Stimulated activated CD8-positive, alpha-beta memory T cell treated with anti-CD3 and anti-CD28 coated beads, Interleukin-2, amount 100 ng/mL, for 1 hour (primary cell): ENCODE results near the gene ANKRD16.
"Not testable (repeated sequence)": the region's sequence is repeated elsewhere in the genome, so short reads cannot be mapped to it uniquely, and the experiment has no call there.

ENCODE experiments used
- DNase-seq, 2 donors: peaks; one replicate each; pipeline ENCODE4 v3.0.0-alpha.2; 2020; ENCODE audit warnings: low read depth in 2 of 2

ANKRD16 gene

DNA sequence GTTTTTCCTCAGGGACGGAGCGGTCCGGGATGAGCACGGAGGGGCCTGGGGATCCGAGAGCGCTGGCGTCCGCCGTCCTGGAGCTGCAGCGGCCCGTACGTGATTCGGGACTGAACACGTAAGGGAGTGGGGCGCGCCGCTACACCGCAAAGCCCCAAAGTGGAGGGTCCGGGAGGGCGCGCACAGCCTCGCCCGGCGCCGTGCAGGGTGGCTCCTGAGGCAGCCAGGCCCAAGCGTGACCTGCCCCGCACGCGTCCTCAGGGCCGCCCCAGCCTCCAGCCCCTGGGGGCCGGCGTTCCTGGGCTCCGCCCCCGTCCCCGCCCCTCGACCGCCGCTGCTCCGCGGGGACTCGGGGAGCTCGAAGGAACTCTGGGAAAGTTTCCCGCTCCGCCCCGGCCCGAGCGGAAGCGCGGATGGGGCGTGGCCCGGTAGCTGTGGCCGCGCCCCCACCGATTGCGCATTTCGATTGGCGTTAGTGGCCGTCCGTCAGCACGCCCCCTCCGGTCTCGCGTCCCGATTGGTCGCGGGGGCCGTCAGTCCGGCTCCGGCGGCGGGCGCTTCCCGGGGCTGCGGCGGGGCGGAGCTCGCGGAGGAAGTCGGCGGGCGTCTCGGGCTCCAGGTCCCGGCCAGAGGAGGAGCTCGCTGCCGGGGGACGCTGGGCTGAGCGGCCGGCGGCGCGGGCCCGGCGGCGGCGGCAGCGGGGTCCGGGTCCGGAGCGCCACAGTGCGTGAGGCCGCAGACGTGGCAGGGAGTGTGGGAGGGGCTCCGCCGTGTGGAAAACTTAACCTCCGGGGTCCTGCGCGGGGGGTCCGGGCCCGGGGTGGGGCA is at the start of gene ANKRD16, which contains the start of gene FBH1:
ANKRD16 (minus strand) TSS at position 270 of the 828 bp plus-strand sequence. CDS start 539 bp downstream, outside the sequence.
FBH1 (plus strand) TSS at position 620 of the 828 bp plus-strand sequence; CDS start at position 723, 103 bp downstream.
- peak; percentile 96 to 98 for DNase-seq

DNA sequence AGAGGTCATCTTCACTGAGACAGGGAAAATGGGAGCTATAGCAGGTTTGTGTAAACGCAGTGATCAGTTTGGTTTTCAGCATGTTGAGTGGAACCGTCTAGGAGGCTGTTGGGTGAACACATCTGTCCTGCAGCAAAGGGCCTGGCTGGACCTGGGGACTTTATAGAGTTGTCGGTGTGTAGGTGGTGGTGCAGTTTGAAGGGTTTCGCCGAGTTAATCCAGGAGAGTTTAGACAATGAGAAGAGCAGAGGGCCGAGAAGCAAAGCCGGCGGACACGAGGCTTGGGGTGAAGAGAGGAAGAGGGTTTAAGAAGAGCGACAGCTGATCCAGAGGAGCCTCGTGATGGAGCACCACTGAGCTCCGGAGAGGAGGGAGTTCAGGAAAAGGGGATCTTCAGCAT is 48.6 kb upstream of the ANKRD16 start:
- no peak for DNase-seq

DNA sequence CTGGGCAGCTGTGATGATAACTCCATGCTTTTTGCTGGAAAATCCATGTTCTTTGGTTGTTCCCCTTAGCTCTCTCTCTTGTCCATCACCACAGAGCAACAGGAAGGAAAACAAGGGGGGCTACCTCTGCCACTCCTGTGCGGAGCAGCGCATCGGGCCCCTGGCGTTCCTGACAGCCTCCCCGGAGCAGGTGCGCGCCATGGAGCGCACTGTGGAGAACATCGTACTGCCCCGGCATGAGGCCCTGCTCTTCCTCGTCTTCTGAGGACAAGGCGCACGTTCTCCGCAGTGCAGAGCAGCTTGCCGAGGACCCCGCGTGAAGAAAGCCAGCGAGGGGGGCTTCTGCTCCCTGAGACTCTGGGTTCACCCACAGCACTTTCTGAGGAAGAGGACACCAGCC is 47.3 kb upstream of the ANKRD16 start:
- no peak for DNase-seq

DNA sequence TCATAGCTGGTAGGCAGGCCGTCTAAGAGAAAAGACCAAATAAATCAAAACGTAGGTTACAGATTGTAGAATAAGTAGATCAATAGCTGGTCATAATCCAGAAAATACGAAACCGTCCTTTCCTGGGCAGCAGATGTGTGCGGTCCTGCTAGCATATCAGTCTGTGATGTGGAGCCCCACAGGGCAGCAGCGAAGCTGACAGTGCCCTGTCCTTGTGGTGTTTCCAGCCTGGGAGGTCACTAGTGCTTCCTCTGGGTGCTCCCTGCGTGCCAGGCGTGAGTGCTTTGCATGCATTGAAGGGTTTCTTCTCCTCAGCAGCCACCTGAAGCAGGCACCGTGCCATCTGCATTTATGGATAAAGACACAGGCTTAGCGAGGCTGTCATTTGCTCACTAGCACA is 45.9 kb upstream of the ANKRD16 start:
- DNase-seq = no peak

DNA sequence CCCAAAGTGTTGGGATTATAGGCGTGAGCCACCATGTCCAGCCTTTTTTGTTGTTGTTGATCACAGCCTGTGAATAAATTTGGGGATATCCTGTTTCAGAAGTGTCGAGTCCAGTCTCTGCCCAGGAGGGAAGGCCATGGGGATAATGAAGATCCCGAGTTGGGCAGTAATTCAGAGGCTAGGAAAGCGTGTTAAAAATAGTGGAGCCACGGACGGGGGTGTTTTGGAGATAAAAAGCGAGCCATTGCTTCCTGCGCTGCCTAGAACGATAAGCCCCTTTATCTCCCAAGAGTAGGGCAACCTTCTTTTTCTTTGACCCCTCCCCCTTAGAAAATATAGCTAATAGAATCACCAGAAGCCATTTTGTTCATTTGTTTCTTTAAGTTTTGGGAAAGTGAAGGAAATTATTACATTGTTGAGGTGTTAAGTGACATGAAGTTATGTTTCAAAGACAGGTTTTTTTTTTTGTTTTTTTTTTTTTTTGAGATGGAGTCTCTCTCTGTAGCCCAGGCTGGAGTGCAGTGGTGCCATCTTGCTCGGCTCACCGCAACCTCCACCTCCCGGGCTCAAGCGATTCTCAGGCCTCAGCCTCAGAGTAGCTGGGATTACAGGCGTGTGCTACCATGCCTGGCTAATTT is 44.3 kb upstream of the ANKRD16 start:
- no peak for DNase-seq

DNA sequence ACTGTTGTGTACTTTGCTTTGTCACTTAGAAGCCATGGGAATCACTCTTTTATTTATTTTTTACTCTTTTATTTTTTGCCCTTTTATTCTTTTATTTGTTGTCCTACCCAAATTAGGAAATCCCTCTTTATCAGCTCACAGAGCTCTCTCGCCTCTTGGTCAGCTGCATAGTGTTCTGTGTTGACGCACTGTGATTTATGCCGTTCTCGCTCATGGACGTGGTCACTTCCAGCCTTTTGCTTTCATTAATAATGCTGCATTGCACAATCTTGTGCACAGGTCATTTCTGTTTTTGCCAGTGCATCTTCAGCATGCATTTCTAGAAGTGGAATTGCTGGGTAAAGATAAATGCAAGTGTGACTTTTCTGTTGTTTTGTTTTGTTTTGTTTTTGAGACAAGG is 42.7 kb upstream of the ANKRD16 start:
- no peak for DNase-seq

DNA sequence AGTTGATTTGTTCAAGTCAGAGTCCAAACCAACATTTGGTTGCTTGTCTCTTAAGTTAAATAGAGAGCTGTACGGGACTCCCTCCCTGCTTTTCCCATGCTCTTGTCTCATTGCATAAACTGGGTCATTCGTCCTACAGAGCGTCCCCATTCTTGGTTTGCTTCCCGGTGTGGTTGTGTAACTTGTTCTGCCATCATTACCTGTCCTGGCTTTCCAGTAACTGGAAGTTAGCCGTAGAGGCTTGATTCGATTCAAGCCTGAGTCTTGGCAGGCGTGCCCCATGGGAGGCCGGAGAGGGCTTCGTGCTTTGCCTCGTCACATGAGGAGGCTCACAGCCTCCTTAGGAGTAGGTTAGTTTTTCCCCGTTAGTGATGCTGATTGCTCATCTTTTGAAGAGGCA is 40.6 kb upstream of the ANKRD16 start:
- no peak for DNase-seq

DNA sequence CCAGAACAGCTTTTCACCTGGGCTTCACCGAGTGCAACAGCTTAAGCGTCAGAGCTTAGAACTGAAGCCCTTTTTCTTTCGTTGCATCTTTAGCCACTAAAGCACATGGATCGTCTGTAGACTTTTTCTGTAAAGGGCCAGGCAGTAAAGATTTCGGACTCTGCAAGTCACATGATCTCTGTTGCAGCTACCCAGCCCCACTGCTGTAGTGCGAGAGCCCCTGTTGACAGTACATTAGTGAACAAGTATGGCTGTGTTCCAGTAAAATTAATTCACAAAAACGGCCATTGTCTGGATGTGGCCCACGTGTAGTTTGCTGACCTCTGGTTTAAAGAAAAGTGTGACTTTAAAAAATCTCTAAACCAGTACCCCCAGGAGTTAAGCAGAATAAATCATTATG is 39.7 kb upstream of the ANKRD16 start:
- DNase-seq = no peak

DNA sequence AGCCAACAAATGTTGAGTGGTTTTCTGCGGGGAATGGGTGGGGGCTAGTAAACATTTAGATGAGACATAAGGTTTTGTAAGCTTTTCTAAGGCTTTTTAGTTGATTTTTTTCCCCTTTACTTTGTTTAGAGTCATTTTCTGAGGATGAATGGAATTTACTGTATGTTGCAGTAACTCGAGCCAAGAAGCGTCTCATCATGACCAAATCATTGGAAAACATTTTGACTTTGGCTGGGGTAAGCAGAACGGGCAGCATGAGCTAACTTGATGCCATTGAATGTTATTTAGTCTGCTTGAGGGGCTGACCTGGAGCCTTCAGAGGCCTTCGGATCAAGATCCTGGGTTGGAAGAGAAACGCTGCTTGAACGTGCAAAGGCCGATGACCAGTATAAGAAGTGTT is 37.6 kb upstream of the ANKRD16 start:
- no peak for DNase-seq

DNA sequence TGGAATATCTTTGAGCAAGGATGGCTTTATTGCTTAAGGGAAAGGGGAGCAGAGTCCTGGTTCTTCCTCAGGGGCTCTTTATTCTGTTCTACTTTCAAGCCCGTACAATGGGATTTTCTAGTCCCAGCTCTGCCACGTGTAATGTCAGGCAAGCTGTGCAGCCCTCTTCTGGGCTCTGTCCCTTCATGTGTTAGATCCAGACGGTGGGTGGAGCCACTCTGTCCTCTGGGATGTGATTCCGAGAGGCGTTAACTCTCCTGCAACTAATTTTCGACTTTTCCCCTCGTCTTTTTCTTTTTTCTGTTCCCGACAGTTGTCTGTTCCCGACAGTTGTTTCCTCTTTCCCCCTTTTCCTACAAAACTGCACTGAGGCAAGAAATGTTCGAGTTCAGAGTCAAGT is 35.2 kb upstream of the ANKRD16 start:
- DNase-seq = no peak

DNA sequence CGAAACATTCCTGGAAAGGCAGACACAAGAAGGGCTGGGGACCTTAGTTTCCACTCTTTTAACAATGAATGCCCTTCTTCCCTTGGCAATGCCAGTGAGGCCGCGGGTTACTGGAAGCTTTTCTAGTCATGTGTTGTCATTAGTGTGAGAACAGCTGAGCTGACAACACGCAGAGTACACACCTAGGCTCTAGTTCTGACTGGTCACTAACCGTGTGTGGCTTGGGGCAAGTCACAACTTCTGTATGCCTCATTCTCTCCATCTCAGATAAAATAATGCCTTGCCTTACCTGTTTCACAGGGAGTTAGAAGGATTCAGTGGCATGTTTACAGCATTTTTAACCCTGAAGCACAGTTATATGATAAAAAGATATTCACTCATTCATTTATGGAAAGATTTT is 32.1 kb upstream of the ANKRD16 start:
- no peak for DNase-seq

DNA sequence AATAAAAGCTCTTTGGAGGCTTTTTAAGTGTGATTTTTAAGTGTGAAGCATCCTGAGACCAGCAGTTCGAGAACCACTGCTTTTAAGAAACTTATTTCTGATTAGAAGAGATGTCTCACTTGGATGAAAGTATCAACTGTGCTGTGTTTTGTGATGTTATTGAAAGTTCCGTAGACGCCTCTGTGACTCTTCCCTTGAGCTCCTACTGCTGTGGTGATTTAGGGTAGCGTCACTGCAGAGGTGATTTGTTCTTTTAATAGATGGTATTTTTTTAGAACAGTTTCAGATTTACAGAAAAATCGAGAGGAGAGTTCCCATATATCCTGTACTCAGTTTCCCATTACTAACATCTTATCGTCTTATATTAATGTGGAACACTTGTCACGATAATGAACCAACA is 29.9 kb upstream of the ANKRD16 start:
- no peak for DNase-seq

DNA sequence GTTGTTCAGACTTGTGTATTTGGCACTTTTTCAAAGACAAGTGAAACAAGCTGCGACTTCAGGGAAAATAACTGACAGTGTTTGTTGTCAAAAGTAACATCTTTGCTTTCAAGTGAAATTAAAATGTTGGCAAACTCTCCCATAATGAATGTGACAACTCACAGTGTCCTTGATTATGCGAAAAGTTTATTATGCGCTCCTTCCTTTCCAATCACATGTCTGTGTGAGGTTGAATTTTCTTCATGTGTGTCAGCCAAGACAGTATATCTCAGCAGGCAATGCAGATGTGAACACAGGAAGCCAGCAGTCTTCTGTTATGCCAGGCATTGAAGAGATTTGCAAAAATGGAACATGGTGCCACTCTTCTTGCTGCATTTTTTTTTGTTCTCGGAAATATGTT is 29.1 kb upstream of the ANKRD16 start:
- DNase-seq = no peak

DNA sequence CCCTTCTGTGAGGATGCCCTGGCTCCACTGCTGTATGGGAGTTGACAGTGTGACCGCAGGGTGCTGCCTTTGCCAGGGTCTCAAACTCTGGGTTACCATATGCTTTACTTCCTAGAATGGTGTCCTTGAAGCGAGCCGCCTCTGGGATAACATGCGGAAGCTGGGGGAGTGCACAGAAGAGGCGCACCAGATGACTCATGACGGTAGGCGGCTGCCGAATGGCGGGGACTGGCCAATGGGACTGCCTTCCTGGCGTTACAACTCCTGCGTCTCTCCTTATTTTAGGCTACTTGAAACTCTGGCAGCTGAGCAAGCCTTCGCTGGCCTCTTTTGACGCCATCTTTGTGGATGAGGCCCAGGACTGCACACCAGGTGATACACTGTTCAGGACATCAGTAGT is 27.6 kb upstream of the ANKRD16 start:
- DNase-seq = no peak

DNA sequence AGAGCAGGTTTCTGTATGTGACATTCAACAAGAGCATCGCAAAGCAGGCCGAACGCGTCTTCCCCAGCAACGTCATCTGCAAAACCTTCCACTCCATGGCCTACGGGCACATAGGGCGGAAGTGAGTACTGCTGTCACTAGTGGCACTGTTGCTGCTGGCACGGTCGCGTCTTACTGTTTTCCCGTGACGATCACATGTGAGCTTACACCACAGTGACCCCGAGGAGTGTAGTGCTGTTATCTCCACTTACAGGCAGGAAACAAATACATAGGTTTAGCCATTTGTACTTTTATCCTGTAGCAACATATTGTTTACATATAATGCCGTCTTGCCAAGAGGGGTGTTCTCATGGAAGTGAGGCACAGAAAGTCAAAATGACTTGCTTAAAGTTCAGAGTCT is 25.8 kb upstream of the ANKRD16 start:
- no peak for DNase-seq

DNA sequence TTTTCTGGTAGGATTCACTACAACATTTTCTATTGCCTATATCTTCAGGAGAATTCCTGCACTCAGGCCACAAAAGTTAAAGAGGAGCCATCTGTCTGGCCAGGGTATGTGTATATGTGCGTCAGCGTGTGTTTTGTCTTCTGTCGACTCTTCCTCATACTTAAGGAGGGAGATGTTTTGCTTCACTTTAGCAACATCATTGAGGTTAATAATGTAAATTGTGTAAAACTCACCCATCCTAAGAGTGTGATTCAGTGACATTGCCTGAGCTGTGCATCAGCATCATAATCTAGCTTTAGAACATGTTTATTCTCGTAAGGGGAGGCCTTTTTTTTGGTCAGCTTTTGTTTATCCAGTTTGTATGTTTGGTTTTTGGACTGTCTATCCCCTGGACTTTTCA is 24.0 kb upstream of the ANKRD16 start:
- no peak for DNase-seq

DNA sequence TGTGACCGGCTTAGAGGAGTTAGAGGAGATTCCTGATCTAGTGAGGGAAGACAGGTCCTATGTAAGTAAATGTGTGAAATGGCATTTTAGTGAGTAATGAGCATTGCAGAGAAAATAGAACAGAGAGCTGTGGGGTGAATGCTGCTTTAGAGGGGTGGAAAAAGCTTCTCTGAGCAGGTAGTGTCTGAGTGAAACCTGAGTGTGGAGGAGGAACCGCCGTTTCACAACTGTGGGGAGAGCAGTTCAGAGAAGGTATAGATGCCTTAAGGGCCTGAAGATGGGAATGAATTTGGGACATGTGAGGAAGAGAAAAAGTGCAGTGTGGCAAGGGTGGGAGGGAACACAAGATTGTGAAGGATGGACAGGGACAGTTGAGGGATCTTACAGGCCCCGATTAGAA is 22.0 kb upstream of the ANKRD16 start:
- no peak for DNase-seq

DNA sequence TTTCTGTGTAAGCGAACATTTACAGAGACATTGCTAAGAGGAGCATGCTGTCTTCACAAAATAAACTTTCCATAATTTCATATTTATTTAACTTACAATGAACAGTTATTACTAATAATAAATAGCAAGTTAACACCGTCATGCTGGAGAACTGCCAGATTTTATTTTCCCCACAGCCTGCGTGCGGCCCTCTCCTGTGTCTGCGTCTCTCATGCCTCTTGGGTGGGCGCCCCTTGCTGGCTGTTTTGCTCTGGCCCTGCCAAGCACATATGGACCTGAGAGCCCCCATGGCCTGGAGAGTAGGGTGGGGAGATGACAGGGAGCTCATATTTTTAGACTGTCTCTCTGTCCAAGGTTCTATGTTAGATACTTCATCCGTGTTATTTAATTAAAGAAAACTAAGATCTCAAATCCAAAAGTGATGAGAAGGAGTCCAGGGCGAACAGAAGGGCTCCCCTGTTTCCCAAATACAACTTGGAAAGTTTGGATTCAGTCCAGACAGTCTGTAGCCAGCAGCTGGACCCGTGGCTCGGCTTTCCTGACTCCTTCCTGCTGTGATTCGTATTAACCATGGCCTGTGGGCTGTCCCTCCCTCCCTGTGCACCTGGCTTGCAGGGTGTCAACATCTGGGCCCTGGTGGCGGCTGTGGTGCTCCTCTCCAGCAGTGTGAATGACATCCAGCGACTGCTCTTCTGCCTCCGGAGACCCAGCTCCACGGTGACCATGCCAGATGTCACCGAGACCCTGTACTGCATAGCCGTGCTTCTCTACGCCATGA is 20.8 kb upstream of the ANKRD16 start:
- no peak for DNase-seq

DNA sequence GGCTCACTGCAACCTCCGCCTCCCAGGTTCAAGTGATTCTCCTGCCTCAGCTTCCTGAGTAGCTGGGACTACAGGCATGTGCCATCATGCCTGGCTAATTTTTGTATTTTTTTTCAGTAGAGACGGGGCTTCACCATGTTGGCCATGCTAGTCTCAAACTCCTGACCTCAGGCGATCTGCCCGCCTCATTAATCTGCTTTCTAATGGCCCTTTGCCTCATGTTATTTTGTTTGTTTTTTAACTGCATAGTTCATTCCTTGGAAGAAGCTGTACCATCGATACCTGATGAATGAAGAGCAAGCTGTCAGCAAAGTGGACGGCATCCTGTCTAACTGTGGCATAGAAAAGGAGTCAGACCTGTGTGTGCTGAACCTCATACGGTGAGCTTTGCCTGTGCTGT is 19.0 kb upstream of the ANKRD16 start:
- not testable (repeated sequence) for DNase-seq

DNA sequence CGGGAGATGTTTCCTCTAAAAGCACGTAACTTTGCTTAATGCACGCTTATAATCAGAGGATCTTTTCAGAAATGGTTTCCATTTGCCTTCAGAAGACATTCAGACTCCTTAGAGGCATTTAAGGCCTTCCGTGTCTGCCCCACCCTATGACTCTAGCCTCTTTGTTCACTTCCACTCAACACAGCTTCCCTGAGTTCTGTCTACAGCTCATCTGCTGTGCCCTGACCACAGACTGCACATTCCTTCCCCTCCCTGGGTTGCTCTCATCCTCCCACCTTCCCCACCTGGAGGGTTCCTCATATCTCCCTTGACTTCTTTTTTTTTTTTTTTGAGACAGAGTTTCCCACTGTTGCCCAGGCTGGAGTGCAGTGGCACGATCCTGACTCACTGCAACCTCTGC is 17.0 kb upstream of the ANKRD16 start:
- no peak for DNase-seq

DNA sequence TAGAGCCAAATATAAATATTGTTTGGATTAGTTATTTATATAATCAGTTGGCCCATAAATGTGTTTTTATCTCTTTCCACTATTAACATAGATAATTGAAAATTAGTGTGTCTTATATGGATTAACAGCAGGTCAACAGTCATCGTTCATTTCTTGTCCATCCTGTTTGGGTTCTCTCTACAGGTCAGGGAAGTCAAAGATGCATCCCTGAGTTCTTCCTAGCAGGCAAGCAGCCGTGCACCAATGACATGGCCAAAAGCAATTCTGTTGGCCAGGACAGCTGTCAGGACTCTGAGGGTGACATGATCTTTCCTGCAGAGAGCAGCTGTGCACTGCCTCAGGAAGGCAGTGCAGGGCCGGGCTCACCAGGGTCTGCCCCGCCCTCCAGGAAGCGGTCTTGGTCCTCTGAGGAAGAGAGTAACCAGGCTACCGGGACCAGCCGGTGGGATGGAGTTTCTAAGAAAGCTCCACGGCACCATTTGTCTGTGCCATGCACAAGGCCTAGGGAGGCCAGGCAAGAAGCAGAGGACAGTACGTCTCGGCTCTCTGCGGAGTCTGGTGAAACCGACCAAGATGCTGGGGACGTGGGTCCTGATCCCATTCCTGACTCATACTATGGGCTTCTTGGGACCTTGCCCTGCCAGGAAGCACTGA is 16.3 kb upstream of the ANKRD16 start:
- no peak for DNase-seq

DNA sequence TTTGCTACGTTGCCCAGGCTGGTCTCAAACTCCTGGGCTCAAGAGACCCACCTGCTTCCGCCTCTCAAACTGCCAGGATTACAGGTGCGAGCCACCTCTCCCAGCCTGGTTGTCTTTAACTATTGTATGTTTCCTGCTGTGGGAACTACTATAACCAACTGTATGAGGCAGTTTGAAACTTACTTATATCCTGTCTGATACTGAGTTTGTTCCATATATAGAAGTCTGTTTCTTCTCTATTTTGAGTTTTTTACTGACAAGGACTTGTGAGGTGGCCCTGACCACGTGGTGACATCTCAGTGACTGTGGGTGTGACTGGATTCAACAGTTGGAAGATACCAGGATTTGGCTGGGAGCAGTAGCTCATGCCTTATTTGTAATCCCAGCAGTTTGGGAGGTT is 14.5 kb upstream of the ANKRD16 start:
- no peak for DNase-seq
